Sigmoid colon (tissue), 7 donors: ENCODE data around the gene MMP1. TPM values are rescaled to one million over a fixed set of nuclear protein-coding genes. Genes with fewer than 3 reads are reported as not detected.

ENCODE experiments used
- DNase-seq: peaks from one replicate; pipeline ENCODE4 v3.0.0-alpha.2; 2019
- H3K27ac ChIP-seq, 4 donors: fragments of 200-600 bp; sonication (generic); one replicate each; pipeline ENCODE4 v1.5.1; 2016 to 2019; ENCODE audit warnings: mild to moderate bottlenecking in 1 of 4
- H3K27me3 ChIP-seq, 3 donors: fragments of 200-600 bp; sonication (generic); one replicate each; pipeline ENCODE4 v1.5.1; 2019; ENCODE audit warnings: mild to moderate bottlenecking in 1 of 3
- H3K36me3 ChIP-seq, 4 donors: fragments of 200-600 bp; sonication (generic); one replicate each; pipeline ENCODE4 v1.5.1; 2016 to 2019
- H3K4me1 ChIP-seq, 4 donors: fragments of 200-600 bp; sonication (generic); one replicate each; pipeline ENCODE4 v1.5.1; 2017 to 2019
- H3K4me3 ChIP-seq, 4 donors: fragments of 200-600 bp; sonication (generic); one replicate each; pipeline ENCODE4 v1.5.1; 2017 to 2019; ENCODE audit warnings: mild to moderate bottlenecking in 2 of 4, moderate library complexity in 1 of 4
- H3K9me3 ChIP-seq, 4 donors: fragments of 200-600 bp in 3 of 4; sonication (generic) in 3 of 4; one replicate each; pipeline versions ENCODE4 v1.5.1 to v1.6.1; 2013 to 2019
- CTCF ChIP-seq, 4 experiments: fragments of 450-650 bp in 3 of 4; fragments of 200-600 bp in 1 of 4; IDR thresholded peaks; one replicate each; pipeline ENCODE4 v1.5.1; 2016 to 2019; ENCODE audit warnings: antibody characterized with exemption in 4 of 4, mild to moderate bottlenecking in 3 of 4, moderate library complexity in 2 of 4
- EP300 ChIP-seq, 4 donors: sonication (generic); formaldehyde crosslinking; IDR thresholded peaks; one replicate each; pipeline ENCODE4 v1.6.1; 2017; ENCODE audit warnings: antibody characterized with exemption in 4 of 4
- POLR2A ChIP-seq, 2 donors: fragments of 450-650 bp; IDR thresholded peaks; one replicate each; pipeline ENCODE4 v1.6.1; 2016; ENCODE audit warnings: antibody characterized with exemption in 2 of 2, mild to moderate bottlenecking in 2 of 2, moderate library complexity in 2 of 2
- POLR2AphosphoS5 ChIP-seq, 4 donors: sonication (generic); formaldehyde crosslinking; IDR thresholded peaks; one replicate each; pipeline ENCODE4 v1.6.1; 2017; ENCODE audit warnings: antibody characterized with exemption in 4 of 4
- WGBS, 2 donors: extraction: QIAGEN DNeasy Blood & Tissue Kit; methylation state at CpG; one replicate each; pipeline ENCODE4 v1.1.7; 2013; 5-methylcytosine and 5-hydroxymethylcytosine counted together
- intact Hi-C: fragments of 100-400 bp; cut with DNase I; formaldehyde crosslinking; loops from one replicate; pipeline ENCODE4 v1.15.1; 2023
- polyA plus RNA-seq, 3 donors: library from polyadenylated mRNA; stranded (reverse); fragments of 200-250 nt; gene quantifications; one replicate each; pipeline ENCODE4 v1.2.3, GENCODE V29; 2013
- total RNA-seq, 4 donors: library from RNA; depleted of rRNA; stranded (reverse); fragments of >200 nt; gene quantifications; one replicate each; pipeline ENCODE4 v1.1.0, GENCODE V29; 2016
- donor health status: healthy with polysubstance abuse.
- donor health status: Bipolar disorder and iron deficiency.
- donor health status: healthy.

Gene MMP1
- total and polyA plus RNA-seq, 7 donors = 0.60 to 5.3 (median 2.2) TPM; not detected in 3

- H3K36me3 ChIP-seq = no peaks in the 10 kb centered on the region
- intact Hi-C loops = no loop called here
- H3K27me3 ChIP-seq = no peaks in the 10 kb centered on the region
- H3K4me1 ChIP-seq = peaks cover 0 to 21% (median 6%) of the 10 kb centered on the region in 4 donors
- WGBS, 2 donors = 63 to 68% methylated on average over 2 of the region's 2 CpGs
- DNase-seq = no peak
- H3K4me3 ChIP-seq = no peak overlapping the region
- no peak for TF ChIP-seq CTCF (IDR thresholded peaks at IDR 0.05)
- no peak for TF ChIP-seq EP300 (IDR thresholded peaks at IDR 0.05)
- no peak for TF ChIP-seq POLR2A (IDR thresholded peaks at IDR 0.05)
- no peak for TF ChIP-seq POLR2AphosphoS5 (IDR thresholded peaks at IDR 0.05)
- H3K9me3 ChIP-seq = no peaks in the 10 kb centered on the region
- H3K27ac ChIP-seq = no peak overlapping the region
Observed at GRCh38 chr11:102762361-102762767, 35.6 kb downstream of the MMP1 start.

GRCh38 chr11:102761646-102762238 lies 36.2 kb downstream of the MMP1 start:
- intact Hi-C loops = no loop called here
- TF ChIP-seq POLR2AphosphoS5 (IDR thresholded peaks at IDR 0.05) (no peak), POLR2A (IDR thresholded peaks at IDR 0.05) (no peak), CTCF (IDR thresholded peaks at IDR 0.05) (no peak), EP300 (IDR thresholded peaks at IDR 0.05) (no peak)
- H3K27ac ChIP-seq = no peak overlapping the region
- H3K4me1 ChIP-seq = peaks cover 0 to 21% (median 6%) of the 10 kb centered on the region in 4 donors
- no peaks in the 10 kb centered on the region for H3K27me3 ChIP-seq
- WGBS, 2 donors = 90 to 94% methylated on average over 4 of the region's 4 CpGs
- no peak for DNase-seq
- no peaks in the 10 kb centered on the region for H3K36me3 ChIP-seq
- no peak overlapping the region for H3K4me3 ChIP-seq
- no peaks in the 10 kb centered on the region for H3K9me3 ChIP-seq

- Histone ChIP-seq H3K36me3 (no peaks in the 10 kb centered on the region), H3K4me1 (peaks cover 0 to 21% (median 6%) of the 10 kb centered on the region in 4 donors), H3K27me3 (no peaks in the 10 kb centered on the region), H3K27ac (no peak overlapping the region), H3K4me3 (no peak overlapping the region), H3K9me3 (no peaks in the 10 kb centered on the region)
- no peak for DNase-seq
- intact Hi-C loops = no loop called here
- 63 to 70% methylated on average over 4 of the region's 4 CpGs for WGBS, 2 donors
- TF ChIP-seq EP300 (IDR thresholded peaks at IDR 0.05) (no peak), POLR2A (IDR thresholded peaks at IDR 0.05) (no peak), POLR2AphosphoS5 (IDR thresholded peaks at IDR 0.05) (peak in 3 of 4 donors; percentile 19 to 64 (median 47))
Observed at GRCh38 chr11:102760344-102761035, 37.5 kb downstream of the MMP1 start.

GRCh38 chr11:102757823-102758549 lies 40.0 kb downstream of the MMP1 start:
- DNase-seq = no peak
- no peak overlapping the region for H3K27ac ChIP-seq
- H3K4me1 ChIP-seq = peaks cover 0 to 21% (median 6%) of the 10 kb centered on the region in 4 donors
- no peak overlapping the region for H3K4me3 ChIP-seq
- intact Hi-C loops = no loop called here
- 39 to 41% methylated on average over 2 of the region's 2 CpGs for WGBS, 2 donors
- TF ChIP-seq CTCF (IDR thresholded peaks at IDR 0.05) (no peak), POLR2AphosphoS5 (IDR thresholded peaks at IDR 0.05) (no peak), POLR2A (IDR thresholded peaks at IDR 0.05) (no peak), EP300 (IDR thresholded peaks at IDR 0.05) (no peak)
- no peaks in the 10 kb centered on the region for H3K9me3 ChIP-seq
- no peaks in the 10 kb centered on the region for H3K27me3 ChIP-seq
- no peaks in the 10 kb centered on the region for H3K36me3 ChIP-seq

GRCh38 chr11:102753267-102753666 lies 44.7 kb downstream of the MMP1 start:
- no peaks in the 10 kb centered on the region for H3K9me3 ChIP-seq
- no peaks in the 10 kb centered on the region for H3K27me3 ChIP-seq
- intact Hi-C loops = no loop called here
- no peak for DNase-seq
- whole genome bisulfite sequencing, 2 donors = 98 to 100% methylated on average over 1 of the region's 1 CpG
- no peak overlapping the region for H3K4me3 ChIP-seq
- no peaks in the 10 kb centered on the region for H3K4me1 ChIP-seq
- H3K27ac ChIP-seq = no peak overlapping the region
- TF ChIP-seq POLR2A (IDR thresholded peaks at IDR 0.05) (no peak), CTCF (IDR thresholded peaks at IDR 0.05) (no peak), EP300 (IDR thresholded peaks at IDR 0.05) (no peak), POLR2AphosphoS5 (IDR thresholded peaks at IDR 0.05) (no peak)
- H3K36me3 ChIP-seq = no peaks in the 10 kb centered on the region
